PC-9 (cell line): ENCODE results near the gene VAV2. TPM values are rescaled to one million over a fixed set of nuclear protein-coding genes. Genes with fewer than 3 reads are reported as not detected.

ENCODE experiments used
- BruUV-seq: library from RNA; stranded (reverse); fragments of 400-500 nt; replicated peaks from 2 replicates; lab custom pipeline; 2021; lab: Mats Ljungman, UMichigan
- CTCF ChIA-PET: fragments of 300-600 bp; sonication (Branson Sonifier 250); formaldehyde crosslinking; loops from one replicate; lab custom pipeline; 2022; ENCODE audit warnings: antibody characterized with exemption; lab: Charles Lee
- POLR2A ChIA-PET: fragments of 300-600 bp; sonication (Branson Sonifier 250); formaldehyde crosslinking; loops from one replicate; lab custom pipeline; 2022; ENCODE audit warnings: antibody characterized with exemption; ENCODE audit not compliant: unreplicated experiment; lab: Charles Lee
- DNase-seq, 2 experiments: peaks; one replicate each; pipeline versions ENCODE4 v3.0.0 to v3.0.0-alpha.2; 2015 to 2022; ENCODE audit warnings: mixed read lengths in 1 of 2
- H2AFZ ChIP-seq: fragments of 200-600 bp; sonication (generic); 2 replicates; pipeline ENCODE4 v1.8.1; 2017; ENCODE audit warnings: antibody characterized with exemption
- H3F3A ChIP-seq: fragments of 200-600 bp; sonication (generic); 2 replicates; pipeline ENCODE4 v1.8.1; 2017; ENCODE audit warnings: antibody characterized with exemption, mild to moderate bottlenecking, low read depth; ENCODE audit not compliant: insufficient read depth
- H3K27ac ChIP-seq: fragments of 200-600 bp; sonication (generic); 2 replicates; pipeline ENCODE4 v1.6.1; 2016; ENCODE audit warnings: mixed run types
- H3K27me3 ChIP-seq: fragments of 200-600 bp; sonication (generic); 2 replicates; pipeline ENCODE4 v1.6.1; 2016; ENCODE audit warnings: low read depth, mixed run types; ENCODE audit not compliant: insufficient read depth
- H3K36me3 ChIP-seq: fragments of 200-600 bp; sonication (generic); 2 replicates; pipeline ENCODE4 v1.6.1; 2016; ENCODE audit warnings: low read depth, mixed run types
- H3K4me1 ChIP-seq: fragments of 200-600 bp; sonication (generic); replicated peaks from 2 replicates; pipeline ENCODE4 v1.6.1; 2016; ENCODE audit warnings: mixed run types; ENCODE audit not compliant: insufficient read depth
- H3K4me2 ChIP-seq: fragments of 200-600 bp; sonication (generic); 2 replicates; pipeline ENCODE4 v1.6.1; 2017; ENCODE audit warnings: mixed run types
- H3K4me3 ChIP-seq: fragments of 200-600 bp; sonication (generic); 2 replicates; pipeline ENCODE4 v1.6.1; 2016; ENCODE audit warnings: mixed run types
- H3K79me2 ChIP-seq: fragments of 200-600 bp; sonication (generic); 2 replicates; pipeline ENCODE4 v1.6.1; 2017; ENCODE audit warnings: low read depth, mixed run types
- H3K9me2 ChIP-seq: fragments of 200-600 bp; sonication (generic); 2 replicates; pipeline ENCODE4 v1.8.1; 2017; ENCODE audit warnings: mild to moderate bottlenecking; ENCODE audit not compliant: insufficient read depth
- H3K9me3 ChIP-seq: fragments of 200-600 bp; sonication (generic); 2 replicates; pipeline ENCODE4 v1.8.1; 2016; ENCODE audit warnings: low read depth; ENCODE audit not compliant: insufficient read depth
- H4K20me1 ChIP-seq: fragments of 200-600 bp; sonication (generic); 2 replicates; pipeline ENCODE4 v1.8.1; 2017; ENCODE audit not compliant: insufficient read depth
- CTCF ChIP-seq: fragments of 200-600 bp; sonication (generic); conservative IDR thresholded peaks from 2 replicates; pipeline ENCODE4 v1.6.1; 2017; ENCODE audit warnings: mixed run types, antibody characterized with exemption, mild to moderate bottlenecking, moderate library complexity
- EZH2 ChIP-seq: fragments of 200-600 bp; sonication (generic); IDR thresholded peaks from 2 replicates; pipeline ENCODE4 v1.8.0; 2017; ENCODE audit warnings: antibody characterized with exemption, low read depth
- intact Hi-C: fragments of 100-400 bp; cut with micrococcal nuclease; formaldehyde crosslinking; loops from one replicate; pipeline ENCODE4 v1.10.0; 2022; ENCODE audit not compliant: unreplicated experiment
- total RNA-seq: library from RNA; stranded (reverse); gene quantifications from 2 replicates; pipeline ENCODE4 v1.2.3, GENCODE V29; 2021

VAV2 gene
- total RNA-seq, 1 experiment from 2014 or later: 36.5 TPM

GRCh38 chr9:133855371-133855770 lies 136.8 kb downstream of the VAV2 start:
- no peaks in the 10 kb centered on the region for H3K36me3 ChIP-seq
- no peak overlapping the region for H2AFZ ChIP-seq
- peak overlapping the region; percentile 94 for H3K27ac ChIP-seq
- no peak for DNase-seq
- H3K9me2 ChIP-seq: no peaks in the 10 kb centered on the region
- H4K20me1 ChIP-seq: no peaks in the 10 kb centered on the region
- H3K9me3 ChIP-seq: no peaks in the 10 kb centered on the region
- H3K79me2 ChIP-seq: peaks cover 12% of the 10 kb centered on the region
- H3K4me2 ChIP-seq: peak overlapping the region; percentile 58
- intact Hi-C loops: no loop called here
- no peaks in the 10 kb centered on the region for H3K27me3 ChIP-seq
- BruUV-seq: no TSS peak
- CTCF ChIA-PET: no interaction called here
- TF ChIP-seq CTCF (no peak), EZH2 (no peak)
- peaks cover 21% of the 10 kb centered on the region for H3F3A ChIP-seq
- H3K4me3 ChIP-seq: no peak overlapping the region
- POLR2A ChIA-PET: no interaction called here
- peaks cover 28% of the 10 kb centered on the region for H3K4me1 ChIP-seq

- no peaks in the 10 kb centered on the region for H3K36me3 ChIP-seq
- H3K27ac ChIP-seq: peak overlapping the region; percentile 94
- no TSS peak for BruUV-seq
- TF ChIP-seq CTCF (no peak), EZH2 (no peak)
- H3K4me2 ChIP-seq: peak overlapping the region; percentile 58; the same call in 1 of the 2 replicates
- ChIA-PET POLR2A (no interaction called here), CTCF (no interaction called here)
- H3F3A ChIP-seq: peaks cover 21% of the 10 kb centered on the region
- no peaks in the 10 kb centered on the region for H3K9me3 ChIP-seq
- no peak overlapping the region for H3K4me3 ChIP-seq
- intact Hi-C loops: no loop called here
- H3K9me2 ChIP-seq: no peaks in the 10 kb centered on the region
- H3K27me3 ChIP-seq: no peaks in the 10 kb centered on the region
- no peaks in the 10 kb centered on the region for H4K20me1 ChIP-seq
- peaks cover 12% of the 10 kb centered on the region for H3K79me2 ChIP-seq
- no peak overlapping the region for H2AFZ ChIP-seq
- H3K4me1 ChIP-seq: peaks cover 28% of the 10 kb centered on the region
- no peak for DNase-seq
These were observed 137.4 kb downstream of the VAV2 start for GRCh38 chr9:133854765-133855164.

GRCh38 chr9:133854048-133854447 lies 138.1 kb downstream of the VAV2 start:
- Histone ChIP-seq H3K4me1 (peaks cover 28% of the 10 kb centered on the region), H3K27ac (no peak overlapping the region), H3K27me3 (no peaks in the 10 kb centered on the region), H2AFZ (no peak overlapping the region), H3K4me2 (no peak overlapping the region), H3K9me2 (no peaks in the 10 kb centered on the region), H3K4me3 (no peak overlapping the region), H3K9me3 (no peaks in the 10 kb centered on the region), H3K36me3 (no peaks in the 10 kb centered on the region), H3F3A (peaks cover 21% of the 10 kb centered on the region), H4K20me1 (no peaks in the 10 kb centered on the region), H3K79me2 (peaks cover 12% of the 10 kb centered on the region)
- TF ChIP-seq EZH2 (no peak), CTCF (no peak)
- ChIA-PET POLR2A (no interaction called here), CTCF (no interaction called here)
- DNase-seq: no peak
- intact Hi-C loops: no loop called here
- BruUV-seq: no TSS peak
